RWPE2 (cell line): ENCODE data around the gene IL1R2.

Experiments
- ATAC-seq: fragments of 200-7000 bp; cut with Tn5 transposase; 3 replicates; pipeline ENCODE4 v1.9.1; 2021; ENCODE audit warnings: low read depth
- DNase-seq: peaks from one replicate; pipeline ENCODE4 v3.0.0-alpha.2; 2020; ENCODE audit warnings: low spot score
- H3K27ac ChIP-seq: fragments of 450-650 bp; 2 replicates; pipeline ENCODE4 v1.5.1; 2017; ENCODE audit warnings: mild to moderate bottlenecking; ENCODE audit not compliant: poor library complexity, severe bottlenecking
- H3K27me3 ChIP-seq: fragments of 250-450 bp; sonication (Bioruptor Pico); 2 replicates; pipeline ENCODE4 v1.5.1; 2021; ENCODE audit warnings: mild to moderate bottlenecking, moderate library complexity; ENCODE audit not compliant: insufficient read depth, poor library complexity, severe bottlenecking
- H3K36me3 ChIP-seq: fragments of 250-450 bp; sonication (Bioruptor Pico); 2 replicates; pipeline ENCODE4 v1.5.1; 2020; ENCODE audit warnings: low read depth, mild to moderate bottlenecking, moderate library complexity
- H3K4me1 ChIP-seq: fragments of 250-450 bp; sonication (Bioruptor Pico); 2 replicates; pipeline ENCODE4 v1.5.1; 2021; ENCODE audit warnings: mild to moderate bottlenecking, moderate library complexity; ENCODE audit not compliant: insufficient read depth, poor library complexity, severe bottlenecking
- H3K4me3 ChIP-seq: fragments of 250-450 bp; sonication (Bioruptor Pico); 2 replicates; pipeline ENCODE4 v1.5.1; 2021; ENCODE audit warnings: mild to moderate bottlenecking, moderate library complexity; ENCODE audit not compliant: severe bottlenecking
- H3K9me3 ChIP-seq: fragments of 250-450 bp; sonication (Bioruptor Pico); 2 replicates; pipeline ENCODE4 v1.5.1; 2021; ENCODE audit warnings: mild to moderate bottlenecking, moderate library complexity; ENCODE audit not compliant: severe bottlenecking
- TF ChIP-seq, protein P1 (sequence below): fragments of 450-650 bp; IDR thresholded peaks from one replicate; pipeline ENCODE4 v1.5.1; 2017; ENCODE audit warnings: mild to moderate bottlenecking, moderate library complexity; ENCODE audit not compliant: poor library complexity, severe bottlenecking

The IL1R2 gene

DNA sequence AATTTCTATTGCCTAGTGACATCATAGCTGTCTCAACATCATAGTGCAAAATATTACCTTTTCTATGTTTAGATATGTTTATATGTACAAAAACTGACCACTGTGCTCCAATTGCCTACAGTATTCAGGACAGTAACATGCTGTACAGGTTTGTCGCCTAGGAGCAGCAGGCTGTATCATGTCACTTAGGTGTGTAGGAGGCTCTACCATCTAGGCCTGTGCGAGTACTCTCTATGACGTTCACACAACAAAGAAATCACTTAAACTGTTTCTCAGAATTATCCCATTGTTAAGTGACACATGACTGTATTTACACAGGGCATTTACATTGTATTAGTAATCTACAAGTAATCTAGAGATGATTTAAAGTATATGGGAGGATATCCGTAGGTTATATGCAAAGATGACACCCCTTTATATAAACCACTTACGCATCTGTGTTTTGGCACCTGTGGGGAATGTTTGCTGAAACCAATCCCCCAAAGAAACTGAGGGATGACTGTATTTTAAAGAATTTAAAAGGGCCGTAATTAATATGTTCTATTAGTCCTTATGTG is 24.7 kb downstream of the IL1R2 start:
- H3K27me3 ChIP-seq, result no peaks in the 10 kb centered on the region
- no peak overlapping the region for H3K4me3 ChIP-seq
- DNase-seq (no peak), ATAC-seq (peak; percentile 89)
- no peaks in the 10 kb centered on the region for H3K9me3 ChIP-seq
- peak overlapping the region; percentile 69 for H3K27ac ChIP-seq
- TF ChIP-seq, protein P1, sequence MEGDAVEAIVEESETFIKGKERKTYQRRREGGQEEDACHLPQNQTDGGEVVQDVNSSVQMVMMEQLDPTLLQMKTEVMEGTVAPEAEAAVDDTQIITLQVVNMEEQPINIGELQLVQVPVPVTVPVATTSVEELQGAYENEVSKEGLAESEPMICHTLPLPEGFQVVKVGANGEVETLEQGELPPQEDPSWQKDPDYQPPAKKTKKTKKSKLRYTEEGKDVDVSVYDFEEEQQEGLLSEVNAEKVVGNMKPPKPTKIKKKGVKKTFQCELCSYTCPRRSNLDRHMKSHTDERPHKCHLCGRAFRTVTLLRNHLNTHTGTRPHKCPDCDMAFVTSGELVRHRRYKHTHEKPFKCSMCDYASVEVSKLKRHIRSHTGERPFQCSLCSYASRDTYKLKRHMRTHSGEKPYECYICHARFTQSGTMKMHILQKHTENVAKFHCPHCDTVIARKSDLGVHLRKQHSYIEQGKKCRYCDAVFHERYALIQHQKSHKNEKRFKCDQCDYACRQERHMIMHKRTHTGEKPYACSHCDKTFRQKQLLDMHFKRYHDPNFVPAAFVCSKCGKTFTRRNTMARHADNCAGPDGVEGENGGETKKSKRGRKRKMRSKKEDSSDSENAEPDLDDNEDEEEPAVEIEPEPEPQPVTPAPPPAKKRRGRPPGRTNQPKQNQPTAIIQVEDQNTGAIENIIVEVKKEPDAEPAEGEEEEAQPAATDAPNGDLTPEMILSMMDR, result no peak
- no peaks in the 10 kb centered on the region for H3K36me3 ChIP-seq
- peaks cover 10% of the 10 kb centered on the region for H3K4me1 ChIP-seq

DNA sequence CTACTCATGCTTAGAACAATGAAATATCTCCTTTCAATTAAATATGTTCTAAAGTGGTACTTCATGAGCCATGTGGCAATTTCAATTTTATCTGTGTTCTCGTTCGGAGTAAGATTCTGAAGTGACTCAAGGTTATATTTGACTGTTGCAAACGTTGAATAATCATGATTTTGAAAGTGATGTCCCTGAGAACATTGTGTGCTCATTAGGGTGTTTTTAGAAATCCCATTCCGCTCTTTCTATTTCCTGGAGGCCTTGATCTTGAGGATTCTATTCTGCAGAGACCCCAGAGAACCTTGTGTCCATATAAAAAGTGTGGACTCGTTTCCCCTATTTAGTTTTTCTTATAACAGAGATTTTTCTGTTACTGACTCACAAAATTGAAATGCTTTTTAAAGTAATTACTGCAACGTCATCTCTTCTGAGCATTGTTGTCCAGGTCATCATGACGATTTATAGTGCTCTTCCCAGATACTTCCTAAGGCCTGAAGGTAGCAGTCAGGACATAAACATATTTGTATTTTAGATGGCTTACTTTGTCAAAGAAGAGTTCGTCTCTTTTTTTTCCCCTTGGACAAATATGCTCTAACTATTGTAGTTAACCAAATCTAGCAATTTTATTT is 27.2 kb downstream of the IL1R2 start:
- Histone ChIP-seq H3K27ac (no peak overlapping the region), H3K36me3 (no peaks in the 10 kb centered on the region), H3K9me3 (no peaks in the 10 kb centered on the region), H3K4me1 (peaks cover 10% of the 10 kb centered on the region), H3K27me3 (no peaks in the 10 kb centered on the region), H3K4me3 (no peak overlapping the region)
- TF ChIP-seq, protein P1, result no peak
- DNase-seq, result no peak
- ATAC-seq, result no peak

DNA sequence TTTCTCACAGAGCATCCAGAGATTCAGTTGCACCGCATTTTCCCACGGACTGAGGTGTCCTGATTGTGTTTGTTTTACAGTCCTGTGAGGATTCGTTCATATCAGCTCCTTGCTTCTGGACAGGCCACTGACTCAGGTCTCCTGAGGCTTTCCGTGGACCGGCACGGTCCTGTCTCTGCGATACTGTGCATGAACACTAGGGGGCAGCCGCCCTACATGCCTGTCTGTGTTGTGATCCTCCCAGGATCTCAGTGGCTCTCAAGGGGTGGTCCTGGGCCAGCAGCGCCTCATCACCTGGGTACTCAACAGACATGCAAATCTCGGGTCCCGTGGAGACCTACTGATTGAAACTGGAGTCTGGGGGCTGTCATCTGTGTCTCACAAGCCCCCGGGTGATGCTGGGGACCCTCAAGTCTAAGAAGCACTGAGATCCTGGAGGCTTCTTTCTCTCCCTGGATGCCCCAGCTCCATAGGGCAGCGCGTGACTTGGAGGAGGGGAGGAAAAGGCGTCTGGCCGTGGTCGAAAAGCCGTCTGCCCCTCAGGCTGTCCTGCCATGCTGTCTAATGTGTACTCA is 28.9 kb downstream of the IL1R2 start:
- H3K9me3 ChIP-seq, result no peaks in the 10 kb centered on the region
- no peak for DNase-seq
- peak; percentile 67 for ATAC-seq
- H3K27ac ChIP-seq, result no peak overlapping the region
- no peak overlapping the region for H3K4me3 ChIP-seq
- TF ChIP-seq, protein P1, result peak; percentile 98
- no peaks in the 10 kb centered on the region for H3K36me3 ChIP-seq
- H3K4me1 ChIP-seq, result peaks cover 17% of the 10 kb centered on the region
- H3K27me3 ChIP-seq, result no peaks in the 10 kb centered on the region

DNA sequence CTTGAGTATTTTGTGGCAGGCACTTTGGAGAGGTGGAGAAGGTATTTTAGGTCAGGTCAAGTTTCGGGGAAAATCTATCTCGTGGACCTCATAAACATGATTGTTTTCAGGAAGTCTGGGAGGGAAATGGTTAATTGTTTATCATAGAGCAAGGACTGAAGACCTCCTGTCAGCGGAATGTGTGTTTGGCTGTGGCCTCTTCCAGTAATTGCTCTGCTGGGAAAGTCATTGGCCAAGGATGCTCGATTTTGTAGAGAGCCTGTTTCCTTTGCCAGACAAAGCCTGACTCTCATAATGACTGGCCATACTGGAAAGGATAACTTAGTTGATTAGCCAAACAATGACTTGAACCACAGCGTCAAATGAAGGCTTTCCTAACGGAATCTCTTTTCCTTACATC is 30.0 kb downstream of the IL1R2 start:
- DNase-seq (no peak), ATAC-seq (no peak)
- TF ChIP-seq, protein P1, result no peak
- H3K4me3 ChIP-seq, result no peak overlapping the region
- no peaks in the 10 kb centered on the region for H3K27me3 ChIP-seq
- H3K4me1 ChIP-seq, result peaks cover 16% of the 10 kb centered on the region
- H3K36me3 ChIP-seq, result no peaks in the 10 kb centered on the region
- no peak overlapping the region for H3K27ac ChIP-seq
- H3K9me3 ChIP-seq, result no peaks in the 10 kb centered on the region

DNA sequence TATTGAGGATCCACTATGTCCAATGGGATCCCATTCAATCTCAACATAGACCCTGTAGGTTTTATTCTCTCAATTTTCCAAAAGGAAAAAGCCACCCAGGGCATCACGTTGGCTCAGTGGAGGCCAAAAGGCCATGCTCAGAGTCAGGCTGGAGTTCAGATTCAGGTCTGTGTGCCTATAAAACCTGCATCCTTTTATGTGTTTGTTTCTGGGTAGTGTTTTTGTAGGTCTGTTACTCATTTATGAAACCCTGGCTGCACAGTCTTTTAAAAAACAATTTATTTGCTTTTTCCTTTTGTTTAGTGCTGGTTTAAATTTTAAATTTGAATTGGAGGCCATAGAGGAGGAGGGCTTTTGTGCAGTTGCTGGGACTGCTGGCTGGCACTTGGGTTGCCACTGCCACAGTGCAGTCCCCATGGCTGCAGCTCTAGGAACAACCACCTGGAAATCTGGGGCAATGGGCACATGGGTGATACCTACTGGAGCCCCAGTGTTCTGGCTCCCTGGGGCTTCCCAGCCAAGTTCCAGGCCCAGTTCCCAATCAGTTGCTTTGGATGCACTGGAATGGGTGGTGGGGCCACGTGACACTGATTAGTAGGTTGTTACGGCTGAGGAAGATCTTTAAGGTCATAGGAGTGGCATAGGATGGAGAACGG is 31.3 kb downstream of the IL1R2 start:
- peaks cover 12% of the 10 kb centered on the region for H3K4me1 ChIP-seq
- H3K27ac ChIP-seq, result no peak overlapping the region
- H3K9me3 ChIP-seq, result no peaks in the 10 kb centered on the region
- TF ChIP-seq, protein P1, result no peak
- DNase-seq (no peak), ATAC-seq (no peak)
- H3K4me3 ChIP-seq, result no peak overlapping the region
- H3K27me3 ChIP-seq, result no peaks in the 10 kb centered on the region
- H3K36me3 ChIP-seq, result no peaks in the 10 kb centered on the region
